Natural killer cell (primary cell): ENCODE measurements around the gene MIP. TPM values are rescaled to one million over a fixed set of nuclear protein-coding genes. Genes with fewer than 3 reads are reported as not detected.
A peak's percentile ranks its signal among the peaks of the same experiment; 100 is the strongest.

Experiments used
- ATAC-seq, 3 donors: fragments of 150-1000 bp in 2 of 3; fragments of 200-7000 bp in 1 of 3; cut with Tn5 transposase; 1 replicate in 1 of 3; 2 replicates in 2 of 3; pipeline ENCODE4 v1.10.0; 2021; ENCODE audit warnings: mild to moderate bottlenecking in 2 of 3, moderate library complexity in 2 of 3
- DNase-seq, 2 donors: peaks; one replicate each; pipeline versions ENCODE4 v3.0.0 to v3.0.0-alpha.2; 2013 to 2021; ENCODE audit warnings: mixed read lengths in 1 of 2
- H3K27ac ChIP-seq: one replicate; pipeline ENCODE4 v1.5.1; 2013; ENCODE audit warnings: mild to moderate bottlenecking, low read length
- H3K27me3 ChIP-seq: one replicate; pipeline ENCODE4 v1.6.1; 2013; ENCODE audit warnings: low read length; ENCODE audit not compliant: control insufficient read depth, insufficient read depth
- H3K36me3 ChIP-seq: one replicate; pipeline ENCODE4 v1.6.1; 2013; ENCODE audit warnings: low read length; ENCODE audit not compliant: control insufficient read depth, insufficient read depth
- H3K4me1 ChIP-seq: one replicate; pipeline ENCODE4 v1.6.1; 2013; ENCODE audit warnings: low read length; ENCODE audit not compliant: control insufficient read depth, insufficient read depth
- H3K4me3 ChIP-seq: one replicate; pipeline ENCODE4 v1.5.1; 2013; ENCODE audit warnings: low read length
- H3K9me3 ChIP-seq: one replicate; pipeline ENCODE4 v1.6.1; 2013; ENCODE audit warnings: low read length; ENCODE audit not compliant: control insufficient read depth, insufficient read depth
- H3K27ac Mint-ChIP-seq, 2 donors: one replicate each; pipeline ENCODE4 v1.8.0; 2022; ENCODE audit warnings: mild to moderate bottlenecking in 2 of 2, mixed read lengths in 2 of 2, moderate library complexity in 1 of 2
- H3K27me3 Mint-ChIP-seq, 2 donors: one replicate each; pipeline ENCODE4 v1.8.0; 2022; ENCODE audit warnings: low read depth in 2 of 2, mixed read lengths in 2 of 2
- H3K36me3 Mint-ChIP-seq: one replicate; pipeline ENCODE4 v1.8.0; 2022; ENCODE audit warnings: mixed read lengths
- H3K4me1 Mint-ChIP-seq, 2 donors: one replicate each; pipeline ENCODE4 v1.8.0; 2022; ENCODE audit warnings: mixed read lengths in 2 of 2
- H3K4me3 Mint-ChIP-seq: one replicate; pipeline ENCODE4 v1.8.0; 2022; ENCODE audit warnings: mild to moderate bottlenecking, moderate library complexity, mixed read lengths
- H3K9me3 Mint-ChIP-seq, 2 donors: one replicate each; pipeline ENCODE4 v1.8.0; 2022; ENCODE audit warnings: mixed read lengths in 2 of 2
- CTCF ChIP-seq: fragments of 200-600 bp; IDR thresholded peaks from one replicate; pipeline ENCODE4 v1.8.0; 2022; ENCODE audit warnings: antibody characterized with exemption
- WGBS: methylation state at CpG from one replicate; pipeline ENCODE4 v1.1.7; 2013; ENCODE audit warnings: missing lambda C conversion rate; ENCODE audit not compliant: insufficient coverage; 5-methylcytosine and 5-hydroxymethylcytosine counted together
- intact Hi-C: fragments of 100-400 bp; cut with micrococcal nuclease; formaldehyde crosslinking; loops from one replicate; pipeline ENCODE4 v1.14.2; 2022
- total RNA-seq, 4 donors: library from RNA; stranded (reverse); fragments of 120-200 nt in 1 of 4; gene quantifications; one replicate each; pipeline versions ENCODE4 v1.2.3 to v1.2.4, GENCODE V29; 2013 to 2022

Gene MIP
- total RNA-seq, 3 donors from 2014 or later (not counting 1 experiment from before 2014, with no cell fraction given), result not detected

DNA sequence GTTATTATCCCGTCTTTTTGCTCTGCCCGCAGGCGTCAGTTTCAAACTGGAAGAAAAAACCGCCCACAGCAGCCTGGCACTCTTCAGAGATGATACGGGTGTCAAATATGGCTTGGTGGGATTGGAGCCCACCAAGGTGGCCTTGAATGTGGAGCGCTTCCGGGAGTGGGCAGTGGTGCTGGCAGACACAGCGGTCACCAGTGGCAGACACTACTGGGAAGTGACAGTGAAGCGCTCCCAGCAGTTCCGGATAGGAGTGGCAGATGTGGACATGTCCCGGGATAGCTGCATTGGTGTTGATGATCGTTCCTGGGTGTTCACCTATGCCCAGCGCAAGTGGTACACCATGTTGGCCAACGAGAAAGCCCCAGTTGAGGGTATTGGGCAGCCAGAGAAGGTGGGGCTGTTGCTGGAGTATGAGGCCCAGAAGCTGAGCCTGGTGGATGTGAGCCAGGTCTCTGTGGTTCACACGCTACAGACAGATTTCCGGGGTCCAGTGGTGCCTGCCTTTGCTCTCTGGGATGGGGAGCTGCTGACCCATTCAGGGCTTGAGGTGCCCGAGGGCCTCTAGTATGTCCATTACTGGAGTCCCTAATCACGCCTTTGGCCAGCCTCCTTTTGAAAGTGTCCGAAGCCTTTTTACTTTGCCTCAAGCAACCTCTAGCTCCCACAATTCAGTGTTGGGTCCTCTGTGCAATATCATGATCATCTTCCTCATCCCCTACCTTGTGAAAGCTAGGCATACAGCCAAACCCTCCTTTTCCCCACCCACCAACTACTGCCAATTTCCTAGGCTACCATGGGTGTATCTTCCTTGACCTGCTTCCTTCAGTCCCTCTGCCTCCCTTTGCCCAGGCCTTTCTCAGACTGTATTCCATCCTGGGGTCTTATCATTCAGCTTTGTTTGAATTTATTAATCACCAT is 14.8 kb upstream of the MIP start:
- Histone ChIP-seq H3K4me3 (peak overlapping the region; percentile 80), H3K27ac (peak overlapping the region; percentile 92), H3K36me3 (no peaks in the 10 kb centered on the region), H3K9me3 (no peaks in the 10 kb centered on the region), H3K4me1 (peaks cover 19% of the 10 kb centered on the region), H3K27me3 (no peaks in the 10 kb centered on the region)
- Mint-ChIP-seq H3K9me3 (no peaks in the 10 kb centered on the region), H3K27me3 (no peaks in the 10 kb centered on the region), H3K4me3 (peak overlapping the region; percentile 95), H3K4me1 (peaks cover 19 to 23% of the 10 kb centered on the region in 2 donors), H3K27ac (peak overlapping the region; percentile 94), H3K36me3 (no peaks in the 10 kb centered on the region)
- no peak for ATAC-seq
- peak in 1 of 2 donors; percentile 25 for DNase-seq
- WGBS, result 47% methylated on average over 18 of the region's 19 CpGs
- intact Hi-C loops, result loop anchor here (2.0 to 10.0 kb wide), 4 partner anchors 20 to 214 kb away; partner anchors contain the start of genes ANKRD52, CNPY2, PAN2 and TIMELESS
- TF ChIP-seq CTCF, result no peak

- no peaks in the 10 kb centered on the region for H3K27me3 Mint-ChIP-seq
- WGBS, result 0% methylated on average over 43 of the region's 43 CpGs
- peak within 1 kb of the TSS; percentile 80 for H3K4me3 ChIP-seq
- H3K4me1 Mint-ChIP-seq, result peaks cover 22 to 25% of the 10 kb centered on the region in 2 donors
- peaks cover 20% of the 10 kb centered on the region for H3K4me1 ChIP-seq
- peak within 1 kb of the TSS; percentile 94 for H3K27ac Mint-ChIP-seq
- H3K27me3 ChIP-seq, result no peaks in the 10 kb centered on the region
- H3K9me3 ChIP-seq, result no peaks in the 10 kb centered on the region
- no peaks in the 10 kb centered on the region for H3K36me3 ChIP-seq
- H3K27ac ChIP-seq, result peak within 1 kb of the TSS; percentile 92
- H3K4me3 Mint-ChIP-seq, result peak within 1 kb of the TSS; percentile 95
- intact Hi-C loops, result loop anchor here (2.0 to 10.0 kb wide), 4 partner anchors 20 to 214 kb away; partner anchors contain the start of genes ANKRD52, CNPY2, PAN2 and TIMELESS
- DNase-seq, result peak; percentile 93 to 97
- H3K9me3 Mint-ChIP-seq, result no peaks in the 10 kb centered on the region
- peak; percentile 91 to 98 (median 97) for ATAC-seq
- no peak for TF ChIP-seq CTCF
- no peaks in the 10 kb centered on the region for H3K36me3 Mint-ChIP-seq
These were observed 14.0 kb upstream of the MIP start, which contains the start of gene SPRYD4 for GRCh38 chr12:56468216-56469006. Gene SPRYD4 (plus strand): TSS chr12:56468578. CDS start chr12:56468592, 14 bp downstream.

GRCh38 chr12:56462565-56462964 is 8.1 kb upstream of the MIP start:
- Mint-ChIP-seq H3K4me1 (peaks cover 5% of the 10 kb centered on the region in 2 donors), H3K27ac (no peak overlapping the region), H3K27me3 (no peaks in the 10 kb centered on the region), H3K9me3 (no peaks in the 10 kb centered on the region), H3K36me3 (no peaks in the 10 kb centered on the region), H3K4me3 (no peak overlapping the region)
- ATAC-seq, result no peak
- Histone ChIP-seq H3K27me3 (no peaks in the 10 kb centered on the region), H3K4me1 (peaks cover 4% of the 10 kb centered on the region), H3K27ac (no peak overlapping the region), H3K36me3 (no peaks in the 10 kb centered on the region), H3K4me3 (no peak overlapping the region), H3K9me3 (no peaks in the 10 kb centered on the region)
- no peak for DNase-seq
- TF ChIP-seq CTCF, result no peak
- intact Hi-C loops, result loop anchor here (10.0 kb wide), 1 partner anchor 208 kb away; the partner anchor contains the start of gene ANKRD52
